ENCODE results near the gene FANCC.

FANCC gene

GRCh38 chr9:95095641-95096355, 221.7 kb downstream of the FANCC start:
- no peak for DNase-seq

GRCh38 chr9:95094002-95094401, 223.5 kb downstream of the FANCC start:
- DNase-seq, result no peak

GRCh38 chr9:95093586-95093985, 223.9 kb downstream of the FANCC start:
- DNase-seq, result no peak

GRCh38 chr9:95092262-95093072, 225.0 kb downstream of the FANCC start:
- no peak for DNase-seq

- DNase-seq, result no peak
These were observed 225.8 kb downstream of the FANCC start for GRCh38 chr9:95091601-95092261.

- no peak for DNase-seq
These were observed 226.5 kb downstream of the FANCC start for GRCh38 chr9:95090871-95091577.

GRCh38 chr9:95090023-95090791, 227.3 kb downstream of the FANCC start:
- DNase-seq, result no peak

GRCh38 chr9:95089257-95090022, 228.1 kb downstream of the FANCC start:
- DNase-seq, result no peak

GRCh38 chr9:95088421-95089161, 228.9 kb downstream of the FANCC start:
- no peak for DNase-seq

GRCh38 chr9:95087659-95088242, 229.8 kb downstream of the FANCC start:
- DNase-seq, result no peak

GRCh38 chr9:95086564-95086955, 230.9 kb downstream of the FANCC start:
- no peak for DNase-seq

GRCh38 chr9:95085861-95086563, 231.5 kb downstream of the FANCC start:
- no peak for DNase-seq

GRCh38 chr9:95085036-95085770, 232.3 kb downstream of the FANCC start:
- DNase-seq, result no peak

GRCh38 chr9:95084254-95084934, 233.1 kb downstream of the FANCC start:
- no peak for DNase-seq

- no peak for DNase-seq
These were observed 234.3 kb downstream of the FANCC start for GRCh38 chr9:95083086-95083768.

- no peak for DNase-seq
These were observed 235.0 kb downstream of the FANCC start for GRCh38 chr9:95082401-95083084.

- DNase-seq, result no peak
These were observed 235.5 kb downstream of the FANCC start for GRCh38 chr9:95081998-95082397.
